ENCODE results near the gene CENPU.

DNA sequence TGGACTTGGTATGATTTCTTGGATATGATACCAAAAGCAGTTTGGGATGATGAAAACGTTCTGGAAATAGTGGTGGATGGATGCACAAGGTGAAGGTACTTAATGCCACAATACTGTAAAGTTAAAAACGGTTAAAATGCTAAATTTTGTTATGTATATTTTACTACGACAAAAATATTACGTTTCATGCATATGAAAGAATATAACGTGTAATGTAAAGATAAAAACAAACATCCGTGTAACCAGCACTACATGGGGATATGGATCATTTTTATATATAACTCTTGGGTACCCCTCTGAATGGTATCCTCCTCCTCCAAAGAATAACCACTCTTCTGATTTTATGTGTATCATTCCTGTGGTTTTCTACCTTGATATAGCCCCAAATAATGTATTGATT lies 862 bp upstream of the CENPU start:
- TF ChIP-seq, protein P1, sequence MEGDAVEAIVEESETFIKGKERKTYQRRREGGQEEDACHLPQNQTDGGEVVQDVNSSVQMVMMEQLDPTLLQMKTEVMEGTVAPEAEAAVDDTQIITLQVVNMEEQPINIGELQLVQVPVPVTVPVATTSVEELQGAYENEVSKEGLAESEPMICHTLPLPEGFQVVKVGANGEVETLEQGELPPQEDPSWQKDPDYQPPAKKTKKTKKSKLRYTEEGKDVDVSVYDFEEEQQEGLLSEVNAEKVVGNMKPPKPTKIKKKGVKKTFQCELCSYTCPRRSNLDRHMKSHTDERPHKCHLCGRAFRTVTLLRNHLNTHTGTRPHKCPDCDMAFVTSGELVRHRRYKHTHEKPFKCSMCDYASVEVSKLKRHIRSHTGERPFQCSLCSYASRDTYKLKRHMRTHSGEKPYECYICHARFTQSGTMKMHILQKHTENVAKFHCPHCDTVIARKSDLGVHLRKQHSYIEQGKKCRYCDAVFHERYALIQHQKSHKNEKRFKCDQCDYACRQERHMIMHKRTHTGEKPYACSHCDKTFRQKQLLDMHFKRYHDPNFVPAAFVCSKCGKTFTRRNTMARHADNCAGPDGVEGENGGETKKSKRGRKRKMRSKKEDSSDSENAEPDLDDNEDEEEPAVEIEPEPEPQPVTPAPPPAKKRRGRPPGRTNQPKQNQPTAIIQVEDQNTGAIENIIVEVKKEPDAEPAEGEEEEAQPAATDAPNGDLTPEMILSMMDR (IDR thresholded peaks at IDR 0.05; ENCODE audit: low read depth, low read length): no peak
- TF ChIP-seq MAX (IDR thresholded peaks at IDR 0.05; ENCODE audit: low read depth, low read length): no peak

All from NB4 (cell line).